Measurements from ENCODE around the gene FADS3. TPM values are rescaled to one million over a fixed set of nuclear protein-coding genes. Genes with fewer than 3 reads are reported as not detected.

FADS3 gene
- total RNA-seq, 4 donors from 2014 or later = 25.2 to 37.6 (median 31.2) TPM

GRCh38 chr11:61897387-61898246 is 6.3 kb upstream of the FADS3 start:
- DNase-seq = peak; percentile 64 to 68
- no peak for TF ChIP-seq POLR2A (IDR thresholded peaks at IDR 0.05)
- TF ChIP-seq CTCF (IDR thresholded peaks at IDR 0.05) = peak; percentile 38 to 88 (median 67)

GRCh38 chr11:61896665-61897386 is 5.5 kb upstream of the FADS3 start:
- TF ChIP-seq CTCF (IDR thresholded peaks at IDR 0.05) (no peak), POLR2A (IDR thresholded peaks at IDR 0.05) (no peak)
- Histone ChIP-seq H3K27me3 (no peaks in the 10 kb centered on the region), H3K36me3 (no peaks in the 10 kb centered on the region), H3K9me3 (no peaks in the 10 kb centered on the region), H3K27ac (no peak overlapping the region), H3K4me1 (peaks cover 0 to 6% of the 10 kb centered on the region in 2 donors), H3K4me3 (replicated peaks in 1 of 3) (no peak overlapping the region)
- intact Hi-C loops (cut with DNase I) = loop anchor here (5.0 kb wide), 2 partner anchors 160 to 185 kb away; no protein-coding TSS in a partner anchor
- no peak for DNase-seq
- 89 to 90% methylated on average over 12 to 15 of the region's 15 CpGs for WGBS, 2 donors

More at GRCh38 chr11:61897387-61898246, 6.3 kb upstream of the FADS3 start:
- peaks cover 0 to 5% of the 10 kb centered on the region in 2 donors for H3K4me1 ChIP-seq
- intact Hi-C loops (cut with DNase I) = loop anchor here (5.0 kb wide), 2 partner anchors 160 to 185 kb away; no protein-coding TSS in a partner anchor
- WGBS, 2 donors = 72 to 76% methylated on average over 12 to 15 of the region's 17 CpGs
- no peaks in the 10 kb centered on the region for H3K9me3 ChIP-seq
- no peaks in the 10 kb centered on the region for H3K27me3 ChIP-seq
- no peaks in the 10 kb centered on the region for H3K36me3 ChIP-seq
- H3K27ac ChIP-seq = no peak overlapping the region
- no peak overlapping the region for H3K4me3 ChIP-seq (replicated peaks in 1 of 3)

- Histone ChIP-seq H3K27me3 (no peaks in the 10 kb centered on the region), H3K36me3 (no peaks in the 10 kb centered on the region), H3K9me3 (no peaks in the 10 kb centered on the region), H3K4me1 (peaks cover 4 to 12% of the 10 kb centered on the region in 2 donors), H3K27ac (no peak overlapping the region), H3K4me3 (replicated peaks in 1 of 3) (no peak overlapping the region)
- TF ChIP-seq POLR2A (IDR thresholded peaks at IDR 0.05) (no peak), CTCF (IDR thresholded peaks at IDR 0.05) (no peak)
- intact Hi-C loops (cut with DNase I) = loop anchor here (5.0 kb wide), 2 partner anchors 162 to 187 kb away; no protein-coding TSS in a partner anchor
- DNase-seq = no peak
- WGBS, 2 donors = 39 to 61% methylated on average over 4 of the region's 4 CpGs
Observed at GRCh38 chr11:61895718-61896059, 4.3 kb upstream of the FADS3 start.

GRCh38 chr11:61895046-61895717 is 3.8 kb upstream of the FADS3 start:
- Histone ChIP-seq H3K9me3 (no peaks in the 10 kb centered on the region), H3K27ac (no peak overlapping the region), H3K36me3 (no peaks in the 10 kb centered on the region), H3K27me3 (no peaks in the 10 kb centered on the region), H3K4me3 (replicated peaks in 1 of 3) (no peak overlapping the region), H3K4me1 (peaks cover 8 to 17% of the 10 kb centered on the region in 2 donors)
- 33 to 45% methylated on average over 17 of the region's 17 CpGs for WGBS, 2 donors
- intact Hi-C loops (cut with DNase I) = loop anchor here (5.0 kb wide), 2 partner anchors 162 to 187 kb away; no protein-coding TSS in a partner anchor
- peak; percentile 69 to 84 for DNase-seq
- TF ChIP-seq CTCF (IDR thresholded peaks at IDR 0.05) = no peak
- TF ChIP-seq POLR2A (IDR thresholded peaks at IDR 0.05) = no peak
